ENCODE data around the gene PRDM16. TPM values are rescaled to one million over a fixed set of nuclear protein-coding genes. Genes with fewer than 3 reads are reported as not detected.

Gene PRDM16
- total and polyA plus RNA-seq, 2 of the 13 experiments (the other 11 are each of a cell fraction or from before 2014, with no cell fraction given) = 0.15 to 0.81 TPM

DNA sequence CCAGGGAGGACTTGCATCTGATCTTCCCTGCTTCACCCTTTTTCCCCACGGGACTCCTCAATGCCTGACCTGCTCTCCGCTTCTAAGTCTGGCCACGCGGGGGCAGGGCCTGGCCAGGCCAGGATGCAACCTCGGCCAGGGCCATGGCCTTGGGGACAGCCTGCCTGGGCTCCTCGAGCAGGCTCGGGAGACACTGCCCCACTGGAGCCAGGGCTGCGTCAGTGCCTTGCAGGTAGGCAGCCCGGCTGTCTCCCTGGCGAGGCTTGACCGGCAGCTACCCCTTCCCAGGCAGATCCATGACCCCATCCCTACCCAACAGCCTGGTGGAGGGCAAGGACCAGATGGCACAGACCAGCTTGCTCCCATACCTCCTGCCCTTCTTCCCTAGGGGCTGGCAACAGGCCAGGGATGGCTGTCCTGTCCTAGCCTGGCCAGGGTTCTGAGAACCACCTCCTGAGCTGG, 2.7 kb upstream of the PRDM16 start (continued):
- TF ChIP-seq ZNF253 (CRISPR knock-in tag; IDR thresholded peaks at IDR 0.05; ENCODE audit: borderline replicate concordance) = no peak
- TF ChIP-seq ZNF263 (CRISPR knock-in tag; IDR thresholded peaks at IDR 0.05) = peak; percentile 94
- TF ChIP-seq HNF4G (IDR thresholded peaks at IDR 0.05; ENCODE audit: borderline replicate concordance, low read depth, low read length) = no peak
- TF ChIP-seq HNF4G (CRISPR knock-in tag; IDR thresholded peaks at IDR 0.05; ENCODE audit: borderline replicate concordance, low read depth) = peak; percentile 30; the same call in 1 of the 2 replicates
- no peak for TF ChIP-seq KMT2A (CRISPR knock-in tag; IDR thresholded peaks at IDR 0.05)
- TF ChIP-seq KDM2A (CRISPR knock-in tag; IDR thresholded peaks at IDR 0.05; ENCODE audit: borderline replicate concordance, low read depth) = peak; percentile 77
- 0 out of 2 replicates have a peak, but pooled peaks have one; percentile 48 for TF ChIP-seq SP4 (CRISPR knock-in tag; IDR thresholded peaks at IDR 0.05)
- TF ChIP-seq, protein P1, sequence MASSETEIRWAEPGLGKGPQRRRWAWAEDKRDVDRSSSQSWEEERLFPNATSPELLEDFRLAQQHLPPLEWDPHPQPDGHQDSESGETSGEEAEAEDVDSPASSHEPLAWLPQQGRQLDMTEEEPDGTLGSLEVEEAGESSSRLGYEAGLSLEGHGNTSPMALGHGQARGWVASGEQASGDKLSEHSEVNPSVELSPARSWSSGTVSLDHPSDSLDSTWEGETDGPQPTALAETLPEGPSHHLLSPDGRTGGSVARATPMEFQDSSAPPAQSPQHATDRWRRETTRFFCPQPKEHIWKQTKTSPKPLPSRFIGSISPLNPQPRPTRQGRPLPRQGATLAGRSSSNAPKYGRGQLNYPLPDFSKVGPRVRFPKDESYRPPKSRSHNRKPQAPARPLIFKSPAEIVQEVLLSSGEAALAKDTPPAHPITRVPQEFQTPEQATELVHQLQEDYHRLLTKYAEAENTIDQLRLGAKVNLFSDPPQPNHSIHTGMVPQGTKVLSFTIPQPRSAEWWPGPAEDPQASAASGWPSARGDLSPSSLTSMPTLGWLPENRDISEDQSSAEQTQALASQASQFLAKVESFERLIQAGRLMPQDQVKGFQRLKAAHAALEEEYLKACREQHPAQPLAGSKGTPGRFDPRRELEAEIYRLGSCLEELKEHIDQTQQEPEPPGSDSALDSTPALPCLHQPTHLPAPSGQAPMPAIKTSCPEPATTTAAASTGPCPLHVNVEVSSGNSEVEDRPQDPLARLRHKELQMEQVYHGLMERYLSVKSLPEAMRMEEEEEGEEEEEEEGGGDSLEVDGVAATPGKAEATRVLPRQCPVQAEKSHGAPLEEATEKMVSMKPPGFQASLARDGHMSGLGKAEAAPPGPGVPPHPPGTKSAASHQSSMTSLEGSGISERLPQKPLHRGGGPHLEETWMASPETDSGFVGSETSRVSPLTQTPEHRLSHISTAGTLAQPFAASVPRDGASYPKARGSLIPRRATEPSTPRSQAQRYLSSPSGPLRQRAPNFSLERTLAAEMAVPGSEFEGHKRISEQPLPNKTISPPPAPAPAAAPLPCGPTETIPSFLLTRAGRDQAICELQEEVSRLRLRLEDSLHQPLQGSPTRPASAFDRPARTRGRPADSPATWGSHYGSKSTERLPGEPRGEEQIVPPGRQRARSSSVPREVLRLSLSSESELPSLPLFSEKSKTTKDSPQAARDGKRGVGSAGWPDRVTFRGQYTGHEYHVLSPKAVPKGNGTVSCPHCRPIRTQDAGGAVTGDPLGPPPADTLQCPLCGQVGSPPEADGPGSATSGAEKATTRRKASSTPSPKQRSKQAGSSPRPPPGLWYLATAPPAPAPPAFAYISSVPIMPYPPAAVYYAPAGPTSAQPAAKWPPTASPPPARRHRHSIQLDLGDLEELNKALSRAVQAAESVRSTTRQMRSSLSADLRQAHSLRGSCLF (CRISPR knock-in tag; IDR thresholded peaks at IDR 0.05; ENCODE audit: borderline replicate concordance) = no peak
- TF ChIP-seq PRMT3 (CRISPR knock-in tag; IDR thresholded peaks at IDR 0.05; ENCODE audit: borderline replicate concordance, low read depth) = no peak
- TF ChIP-seq PAWR (CRISPR knock-in tag; IDR thresholded peaks at IDR 0.05; ENCODE audit: borderline replicate concordance) = no peak
- peak; percentile 61; the same call in 1 of the 2 replicates for TF ChIP-seq SMC3 (IDR thresholded peaks at IDR 0.05; ENCODE audit: low read length)
- 0 out of 2 replicates have a peak, but pooled peaks have one; percentile 29 for TF ChIP-seq SMAD1 (CRISPR knock-in tag; IDR thresholded peaks at IDR 0.05; ENCODE audit: borderline replicate concordance, low read depth)
- TF ChIP-seq CCAR2 (optimal IDR thresholded peaks at IDR 0.05; ENCODE audit: low read depth, low read length) = no peak
- TF ChIP-seq ZNF83 (CRISPR knock-in tag; IDR thresholded peaks at IDR 0.05; ENCODE audit: borderline replicate concordance) = no peak
- TF ChIP-seq, protein P2, sequence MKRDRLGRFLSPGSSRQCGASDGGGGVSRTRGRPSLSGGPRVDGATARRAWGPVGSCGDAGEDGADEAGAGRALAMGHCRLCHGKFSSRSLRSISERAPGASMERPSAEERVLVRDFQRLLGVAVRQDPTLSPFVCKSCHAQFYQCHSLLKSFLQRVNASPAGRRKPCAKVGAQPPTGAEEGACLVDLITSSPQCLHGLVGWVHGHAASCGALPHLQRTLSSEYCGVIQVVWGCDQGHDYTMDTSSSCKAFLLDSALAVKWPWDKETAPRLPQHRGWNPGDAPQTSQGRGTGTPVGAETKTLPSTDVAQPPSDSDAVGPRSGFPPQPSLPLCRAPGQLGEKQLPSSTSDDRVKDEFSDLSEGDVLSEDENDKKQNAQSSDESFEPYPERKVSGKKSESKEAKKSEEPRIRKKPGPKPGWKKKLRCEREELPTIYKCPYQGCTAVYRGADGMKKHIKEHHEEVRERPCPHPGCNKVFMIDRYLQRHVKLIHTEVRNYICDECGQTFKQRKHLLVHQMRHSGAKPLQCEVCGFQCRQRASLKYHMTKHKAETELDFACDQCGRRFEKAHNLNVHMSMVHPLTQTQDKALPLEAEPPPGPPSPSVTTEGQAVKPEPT (CRISPR knock-in tag; IDR thresholded peaks at IDR 0.05; ENCODE audit: low read depth) = no peak
- TF ChIP-seq, protein P3, sequence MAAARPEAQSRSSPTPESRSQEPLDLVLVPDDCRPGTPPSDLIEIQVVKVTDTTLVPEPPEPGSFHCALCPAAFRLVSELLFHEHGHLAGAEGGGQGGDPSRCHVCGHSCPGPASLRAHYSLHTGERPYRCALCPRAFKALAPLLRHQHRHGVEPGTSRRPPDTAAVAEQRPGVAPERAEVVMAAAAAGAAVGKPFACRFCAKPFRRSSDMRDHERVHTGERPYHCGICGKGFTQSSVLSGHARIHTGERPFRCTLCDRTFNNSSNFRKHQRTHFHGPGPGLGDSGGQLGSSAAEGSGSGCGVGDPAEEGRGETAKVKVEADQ (CRISPR knock-in tag; IDR thresholded peaks at IDR 0.05; ENCODE audit: borderline replicate concordance) = peak; percentile 76; the same call in 1 of the 2 replicates
- 0 out of 2 replicates have a peak, but pooled peaks have one; percentile 37 for TF ChIP-seq ZNF547 (CRISPR knock-in tag; IDR thresholded peaks at IDR 0.05)
- peak; percentile 50 for TF ChIP-seq XRCC5 (optimal IDR thresholded peaks at IDR 0.05; ENCODE audit: low read length)
- 0 out of 2 replicates have a peak, but pooled peaks have one; percentile 12 for TF ChIP-seq FOSL2 (CRISPR knock-in tag; IDR thresholded peaks at IDR 0.05)
- TF ChIP-seq FOXK1 (CRISPR knock-in tag; IDR thresholded peaks at IDR 0.05; ENCODE audit: borderline replicate concordance, low read depth) = no peak
- no peak for TF ChIP-seq MIER2 (CRISPR knock-in tag; IDR thresholded peaks at IDR 0.05)
- no peak for TF ChIP-seq KDM4B (CRISPR knock-in tag; IDR thresholded peaks at IDR 0.05)
